SHP77 (cell line): ENCODE data around the gene ZNF683.
"Not testable (repeated sequence)": the region's sequence is repeated elsewhere in the genome, so short reads cannot be mapped to it uniquely, and the experiment has no call there.

Experiments used
- DNase-seq, 2 experiments: peaks; one replicate each; lab custom pipeline; 2025; lab: John Stamatoyannopoulos, UW

The ZNF683 gene

DNA sequence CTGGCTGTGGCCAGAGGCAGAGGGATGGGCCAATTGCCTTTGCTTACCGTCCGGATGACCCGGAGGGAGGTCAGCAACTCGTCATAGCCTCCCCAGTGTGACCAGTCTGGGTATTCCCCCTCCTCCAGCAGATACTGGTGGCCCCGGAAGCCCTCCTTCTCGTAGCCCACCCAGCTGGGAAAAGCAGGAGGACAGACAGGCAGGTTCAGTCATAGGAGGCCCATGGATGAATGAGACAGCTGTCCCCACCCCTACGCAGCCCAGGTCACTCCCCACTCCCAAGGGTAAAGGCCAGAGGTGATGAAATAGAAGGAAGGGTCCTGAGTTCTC is 35.4 kb downstream of the ZNF683 start:
- DNase-seq, result no peak

GRCh38 chr1:26336477-26337205 is 35.9 kb downstream of the ZNF683 start:
- DNase-seq, result peak; percentile 44 to 64

DNA sequence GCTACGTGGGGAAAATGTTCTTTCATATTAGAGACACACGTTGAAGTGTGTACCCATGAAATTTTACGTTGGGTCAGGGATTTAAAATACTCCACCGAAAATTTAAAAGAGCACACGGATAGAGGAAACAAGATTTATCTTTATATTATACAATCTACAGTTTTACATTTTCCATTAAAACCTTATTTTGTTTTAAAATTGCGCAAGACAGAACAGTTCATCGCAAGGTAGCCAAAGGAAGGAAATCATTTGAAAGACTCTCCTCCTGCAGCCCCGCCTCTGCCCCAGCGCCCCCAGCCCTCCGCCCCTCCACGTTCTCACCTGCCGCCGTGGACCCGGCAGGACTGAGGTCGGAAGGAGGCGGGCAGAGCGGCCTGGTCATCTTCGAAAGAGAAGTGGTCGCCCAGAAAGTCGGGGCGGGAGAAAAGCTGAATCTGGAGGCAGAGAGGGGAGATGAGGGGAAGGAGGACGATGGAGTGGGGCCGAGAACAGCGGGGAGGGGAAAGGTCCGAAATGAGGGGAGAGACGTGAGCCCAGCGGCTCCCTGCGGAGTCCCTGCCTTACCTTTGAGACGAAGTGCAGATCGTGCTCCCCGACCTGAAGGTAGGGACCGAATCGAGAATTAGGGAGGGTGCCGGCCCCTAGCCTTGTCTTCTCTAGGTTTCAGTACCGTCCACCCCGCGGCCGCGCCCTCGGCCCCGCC is 36.6 kb downstream of the ZNF683 start:
- DNase-seq, result no peak

GRCh38 chr1:26333312-26333711 is 39.2 kb downstream of the ZNF683 start:
- not testable (repeated sequence) for DNase-seq

DNA sequence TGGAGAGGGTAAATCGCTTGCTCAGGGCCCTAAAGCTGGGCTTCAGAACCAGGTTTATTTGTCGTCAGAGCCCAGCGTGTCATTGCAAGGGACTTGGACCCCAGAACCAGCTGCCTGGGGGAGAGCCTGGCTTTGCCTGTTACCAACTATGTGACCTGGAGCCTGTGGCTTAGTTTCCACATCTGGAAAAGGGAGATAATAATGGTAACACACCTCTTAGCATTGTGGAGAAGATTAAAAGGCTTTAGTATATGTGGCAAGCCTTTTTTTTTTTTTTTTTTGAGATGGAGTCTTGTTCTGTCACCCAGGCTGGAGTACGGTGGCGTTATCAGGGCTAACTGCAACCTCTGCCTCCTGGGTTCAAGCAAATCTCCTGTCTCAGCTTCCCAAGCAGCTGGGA is 42.3 kb downstream of the ZNF683 start:
- no peak for DNase-seq

DNA sequence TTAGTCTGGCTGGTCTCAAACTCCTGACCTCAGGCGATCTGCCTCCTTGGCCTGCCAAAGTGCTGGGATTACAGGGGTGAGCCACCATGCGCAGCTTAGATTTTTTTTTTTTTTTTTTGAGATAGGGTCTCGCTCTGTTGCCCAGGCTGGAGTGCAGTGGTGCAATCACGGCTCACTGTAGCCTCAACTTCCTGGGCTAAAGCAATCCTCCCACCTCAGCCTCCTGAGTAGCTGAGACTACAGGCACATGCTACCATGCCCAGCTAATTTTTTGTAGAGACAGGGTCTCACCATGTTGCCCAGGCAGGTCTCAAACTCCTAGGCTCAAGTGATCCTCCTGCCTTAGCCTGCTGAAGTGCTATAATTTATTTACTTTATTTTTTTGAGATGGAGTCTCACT is 43.2 kb downstream of the ZNF683 start:
- not testable (repeated sequence) for DNase-seq

DNA sequence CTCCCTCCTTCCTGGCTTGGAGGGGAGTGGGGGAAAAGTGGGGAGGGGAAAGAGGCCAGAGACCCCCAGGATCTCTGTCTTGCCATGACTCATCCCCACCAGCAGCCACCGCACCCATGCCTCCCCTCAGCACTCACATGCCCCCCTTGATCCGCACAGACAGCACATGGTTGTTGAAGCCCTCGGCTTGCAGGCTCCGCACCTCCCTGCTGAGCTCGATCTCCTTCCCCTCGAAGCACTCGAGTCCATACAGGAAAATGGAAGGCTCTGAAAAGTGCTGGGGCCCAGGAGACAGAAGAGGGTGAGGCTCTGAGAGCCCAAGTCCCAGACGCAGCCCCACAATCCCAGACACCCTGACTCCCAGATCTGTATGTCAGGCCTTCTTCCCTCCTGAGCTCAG is 44.0 kb downstream of the ZNF683 start:
- DNase-seq, result no peak

DNA sequence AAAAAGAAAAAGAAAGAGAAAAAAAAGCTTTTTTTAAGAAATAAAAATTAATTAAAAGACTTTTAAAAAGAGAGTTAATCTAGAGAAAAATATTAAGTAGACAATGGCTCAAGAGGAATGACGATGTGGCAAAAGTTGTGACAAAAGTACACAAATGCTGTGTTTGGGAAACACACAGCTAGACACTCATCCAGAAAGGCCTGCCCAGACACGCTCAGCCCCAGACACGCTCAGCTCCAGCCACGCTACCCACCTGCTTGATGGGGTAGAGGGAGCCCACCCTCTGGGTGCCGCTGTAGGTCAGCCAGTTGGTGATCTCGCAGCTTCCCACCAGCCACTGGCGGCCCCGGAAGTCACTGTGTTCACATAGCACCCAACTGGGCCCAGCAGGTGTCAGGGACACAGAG is 44.6 kb downstream of the ZNF683 start:
- peak; percentile 89 to 94 for DNase-seq

DNA sequence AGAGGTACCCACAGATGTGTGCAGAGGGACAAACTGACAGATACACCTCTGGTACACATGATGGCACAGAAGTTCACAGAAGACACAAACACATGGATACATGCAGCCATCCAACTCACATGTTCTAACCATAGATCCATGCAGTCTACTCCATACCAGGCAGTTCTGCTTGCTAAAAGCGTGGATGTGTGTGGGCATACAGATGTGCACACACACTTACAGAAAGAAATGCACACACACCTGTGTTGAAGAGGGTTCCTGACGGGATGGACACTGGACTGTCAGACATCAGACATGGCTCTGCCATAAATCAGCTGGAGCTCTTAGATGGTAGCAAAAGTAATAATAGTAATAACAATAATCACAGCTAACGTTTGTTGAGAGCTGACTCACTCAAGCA is 48.0 kb downstream of the ZNF683 start:
- DNase-seq, result no peak

DNA sequence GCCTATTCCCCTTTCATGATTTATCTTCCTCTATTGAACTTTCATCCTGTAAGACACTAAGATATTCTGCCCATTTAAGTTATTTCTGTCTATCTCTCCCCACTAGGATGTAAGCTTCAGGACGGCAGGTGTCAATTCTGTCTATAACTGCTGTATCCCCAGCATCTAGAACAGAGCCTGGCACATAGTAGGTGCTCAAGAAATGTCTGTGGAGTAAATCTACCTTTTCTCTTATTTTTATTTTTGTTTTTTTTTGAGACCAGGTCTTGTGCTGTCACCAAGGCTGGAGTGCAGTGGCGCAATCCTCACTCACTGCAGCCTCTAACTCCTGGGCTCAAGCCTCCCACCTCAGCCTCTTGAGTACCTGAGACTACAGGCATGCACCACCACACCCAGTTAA is 49.2 kb downstream of the ZNF683 start:
- no peak for DNase-seq

DNA sequence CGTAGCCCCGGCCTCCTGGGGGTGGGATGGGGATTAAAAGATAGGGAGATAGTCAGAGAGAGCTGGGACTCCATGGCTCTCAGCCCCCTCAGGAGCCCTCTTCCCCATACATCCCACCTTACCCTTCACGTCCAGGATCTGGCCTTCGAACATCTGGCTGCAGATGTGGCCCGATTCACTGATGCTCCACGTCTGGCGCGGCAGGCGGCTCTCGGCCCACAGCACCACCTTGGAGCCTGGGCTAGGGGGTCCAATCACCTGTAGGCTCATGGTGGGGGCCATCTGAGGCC is 50.6 kb downstream of the ZNF683 start:
- no peak for DNase-seq

DNA sequence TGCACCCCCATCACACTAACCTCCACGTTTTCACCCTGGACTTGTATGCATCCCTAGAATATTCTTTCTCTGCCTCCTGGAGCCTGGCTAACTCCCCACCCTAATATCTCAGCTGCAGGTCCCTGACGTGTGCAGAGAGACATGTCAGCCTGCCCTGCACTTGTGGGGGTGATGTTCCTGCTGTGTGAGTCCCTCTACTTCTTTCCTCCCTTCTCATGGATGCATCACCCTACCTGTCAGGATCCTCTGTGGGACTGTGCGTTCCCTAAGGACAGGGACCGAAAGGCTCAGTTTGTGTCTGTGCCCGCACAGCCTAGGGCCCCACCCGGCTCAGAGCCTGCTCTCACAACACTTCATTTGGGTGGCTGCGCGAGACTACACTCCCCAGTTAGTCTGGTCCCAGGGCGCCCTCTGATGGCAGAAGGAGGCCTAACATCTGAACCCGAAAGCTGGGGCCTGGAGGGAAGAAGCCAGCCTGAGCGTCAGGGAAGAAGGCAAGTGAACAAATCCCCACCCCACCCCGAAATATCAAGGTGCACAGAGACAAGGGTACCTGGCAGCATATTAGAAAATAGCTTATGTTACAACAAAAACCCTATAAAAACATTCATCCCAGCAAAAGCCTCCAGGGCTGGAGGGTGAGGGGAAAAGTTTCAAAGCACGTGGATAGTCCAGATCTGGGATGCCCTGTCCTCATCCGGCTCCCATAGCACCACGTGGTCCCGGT is 51.1 kb downstream of the ZNF683 start:
- DNase-seq, result peak; percentile 59 to 76

DNA sequence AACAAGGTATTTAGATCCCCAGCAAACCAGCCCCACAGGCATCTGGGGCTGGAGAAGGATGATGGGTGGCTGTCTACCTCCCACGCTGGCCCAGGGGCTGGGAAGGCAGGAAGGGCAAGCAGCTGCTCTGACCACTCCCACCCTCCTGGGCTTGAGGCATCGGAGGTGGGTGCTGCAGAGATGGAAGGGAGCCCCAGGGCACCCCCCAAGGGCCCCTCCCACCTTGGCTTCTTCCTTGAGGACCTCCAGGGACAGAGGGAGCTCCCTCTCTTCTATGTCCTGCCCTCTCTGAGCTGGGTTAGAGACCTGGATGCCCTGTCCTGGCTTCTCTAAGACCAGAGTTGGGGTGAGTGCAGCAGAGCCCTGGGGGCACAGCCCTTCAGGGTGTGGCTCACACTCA is 51.7 kb downstream of the ZNF683 start:
- DNase-seq, result no peak

GRCh38 chr1:26318338-26319064 is 54.0 kb downstream of the ZNF683 start:
- DNase-seq, result no peak

DNA sequence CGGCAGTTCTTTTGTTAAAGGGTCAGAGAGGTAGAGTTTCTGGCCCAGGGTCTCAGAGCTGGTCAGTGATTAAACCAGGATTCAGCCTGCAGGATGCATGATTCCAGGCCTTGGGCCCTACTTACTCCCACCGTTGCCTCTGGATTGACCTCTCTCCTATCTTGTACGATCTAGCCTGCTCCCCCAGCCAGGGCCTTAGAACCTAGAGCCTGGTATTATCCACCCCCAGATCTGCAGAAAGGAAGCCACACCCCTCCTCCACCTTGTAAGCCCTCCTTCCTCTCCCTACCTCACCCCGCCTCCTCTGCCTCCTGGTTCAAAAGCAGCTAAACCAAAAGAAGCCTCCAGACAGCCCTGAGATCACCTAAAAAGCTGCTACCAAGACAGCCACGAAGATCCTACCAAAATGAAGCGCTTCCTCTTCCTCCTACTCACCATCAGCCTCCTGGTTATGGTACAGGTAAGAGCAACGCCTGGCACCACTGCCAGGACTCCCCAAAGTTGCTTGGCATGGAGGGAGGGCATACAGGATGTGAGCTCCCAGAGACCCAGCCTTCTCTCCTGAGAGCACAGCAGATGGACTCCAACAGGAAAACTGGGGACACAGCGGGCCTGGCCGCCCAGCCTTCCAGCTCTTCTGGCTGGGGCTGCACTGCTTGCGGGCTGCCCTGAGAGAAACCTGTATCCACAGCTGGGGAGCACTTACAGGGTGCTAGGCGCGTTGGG is 54.8 kb downstream of the ZNF683 start, which contains the start of gene CD52:
Gene CD52, plus strand, starts transcription at position 347 of the 726 bp plus-strand sequence. Its CDS starts 60 bp downstream, at position 407.
- DNase-seq, result no peak

GRCh38 chr1:26317146-26317545 is 55.4 kb downstream of the ZNF683 start:
- DNase-seq, result no peak

- no peak for DNase-seq
These were observed 56.4 kb downstream of the ZNF683 start for GRCh38 chr1:26315874-26316850.

DNA sequence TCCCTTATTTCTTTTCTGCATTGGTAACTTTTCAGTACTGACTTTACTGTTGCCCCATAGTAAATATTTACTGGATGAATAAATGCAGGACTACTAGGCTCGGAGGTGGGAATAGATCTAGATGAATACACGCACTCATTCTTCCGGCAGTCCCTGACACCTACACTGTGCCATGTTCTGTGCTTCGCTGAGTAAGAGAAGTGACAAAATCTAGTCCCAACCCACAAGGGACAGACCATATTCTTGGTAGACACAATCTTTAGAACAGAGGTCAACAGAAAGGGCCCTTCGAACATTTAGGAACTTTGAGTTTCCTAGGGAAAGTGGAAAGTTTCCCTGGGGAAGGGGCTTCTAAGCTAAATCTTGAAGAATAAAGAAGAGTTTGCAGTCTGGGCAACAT is 58.0 kb downstream of the ZNF683 start:
- no peak for DNase-seq
